Brain microvascular endothelial cell (primary cell): ENCODE data around the gene SLC3A2.

Experiments
- DNase-seq: peaks from one replicate; pipeline ENCODE4 v3.0.0-alpha.2; 2020
- H3K27ac ChIP-seq: fragments of 250-450 bp; sonication (Bioruptor Pico); 2 replicates; pipeline ENCODE4 v1.5.1; 2020; ENCODE audit warnings: mild to moderate bottlenecking, moderate library complexity
- H3K27me3 ChIP-seq: fragments of 250-450 bp; sonication (Bioruptor Pico); replicated peaks from 2 replicates; pipeline ENCODE4 v1.5.1; 2020; ENCODE audit warnings: mild to moderate bottlenecking
- H3K36me3 ChIP-seq: fragments of 250-450 bp; sonication (Bioruptor Pico); replicated peaks from 2 replicates; pipeline ENCODE4 v1.5.1; 2020; ENCODE audit warnings: mild to moderate bottlenecking
- H3K4me3 ChIP-seq: 2 replicates; pipeline ENCODE4 v1.5.1; 2011; ENCODE audit warnings: low read depth, mild to moderate bottlenecking, control low read depth, low read length, moderate library complexity
- in situ Hi-C: cut with HindIII; loops from 2 replicates; pipeline ENCODE4 v1.10.0; 2017; ENCODE audit warnings: low sequenced_read_pairs, low pct_ligation_motif_present
- TF ChIP-seq, protein P1 (sequence below): IDR thresholded peaks from 2 replicates; pipeline ENCODE4 v1.5.1; 2011; ENCODE audit warnings: low read depth, mild to moderate bottlenecking, moderate library complexity, low read length, control low read depth, inconsistent platforms; ENCODE audit errors: missing control alignments

The SLC3A2 gene

DNA sequence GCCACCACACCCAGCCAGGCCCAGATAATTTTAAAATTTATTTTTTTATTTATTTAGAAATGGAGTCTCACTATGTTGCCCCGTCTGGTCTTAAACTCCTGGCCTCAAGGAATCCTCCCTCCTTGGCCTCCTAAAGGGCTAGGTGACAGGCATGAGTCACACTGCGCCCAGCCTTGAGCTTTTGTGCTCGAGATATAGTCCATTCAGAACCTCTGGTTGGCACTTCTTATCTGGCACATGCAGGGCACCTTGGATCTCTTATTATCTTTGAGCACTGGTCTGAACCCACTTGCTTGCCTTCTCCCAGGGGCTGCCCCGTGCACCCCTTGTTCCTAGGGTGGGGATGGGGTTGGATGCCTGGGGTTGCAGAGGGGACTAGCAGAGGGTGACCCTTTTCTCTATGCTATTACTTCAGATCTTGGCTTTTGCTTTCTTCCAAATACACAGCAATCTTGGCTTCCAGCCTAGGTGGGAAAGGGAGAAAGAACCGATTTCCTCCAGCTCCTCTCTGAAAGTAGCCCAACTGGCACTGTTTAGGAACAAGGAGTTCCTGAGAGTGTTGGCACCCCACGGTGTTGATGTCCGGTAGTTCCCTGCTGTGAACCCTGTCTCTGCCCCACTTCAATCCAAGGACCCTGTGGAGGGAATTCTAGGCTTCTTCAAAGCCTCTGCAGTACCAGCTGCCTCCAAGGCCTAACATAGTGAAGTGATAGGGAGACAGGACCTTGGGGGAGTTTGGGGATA is 1.3 kb upstream of the SLC3A2 start:
- no peaks in the 10 kb centered on the region for H3K27me3 ChIP-seq
- DNase-seq: no peak
- TF ChIP-seq, protein P1, sequence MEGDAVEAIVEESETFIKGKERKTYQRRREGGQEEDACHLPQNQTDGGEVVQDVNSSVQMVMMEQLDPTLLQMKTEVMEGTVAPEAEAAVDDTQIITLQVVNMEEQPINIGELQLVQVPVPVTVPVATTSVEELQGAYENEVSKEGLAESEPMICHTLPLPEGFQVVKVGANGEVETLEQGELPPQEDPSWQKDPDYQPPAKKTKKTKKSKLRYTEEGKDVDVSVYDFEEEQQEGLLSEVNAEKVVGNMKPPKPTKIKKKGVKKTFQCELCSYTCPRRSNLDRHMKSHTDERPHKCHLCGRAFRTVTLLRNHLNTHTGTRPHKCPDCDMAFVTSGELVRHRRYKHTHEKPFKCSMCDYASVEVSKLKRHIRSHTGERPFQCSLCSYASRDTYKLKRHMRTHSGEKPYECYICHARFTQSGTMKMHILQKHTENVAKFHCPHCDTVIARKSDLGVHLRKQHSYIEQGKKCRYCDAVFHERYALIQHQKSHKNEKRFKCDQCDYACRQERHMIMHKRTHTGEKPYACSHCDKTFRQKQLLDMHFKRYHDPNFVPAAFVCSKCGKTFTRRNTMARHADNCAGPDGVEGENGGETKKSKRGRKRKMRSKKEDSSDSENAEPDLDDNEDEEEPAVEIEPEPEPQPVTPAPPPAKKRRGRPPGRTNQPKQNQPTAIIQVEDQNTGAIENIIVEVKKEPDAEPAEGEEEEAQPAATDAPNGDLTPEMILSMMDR: no peak
- peaks cover 28% of the 10 kb centered on the region for H3K36me3 ChIP-seq
- in situ Hi-C loops: no loop called here
- peak overlapping the region; percentile 97 for H3K27ac ChIP-seq
- peak overlapping the region; percentile 100 for H3K4me3 ChIP-seq

GRCh38 chr11:62880231-62880802 is 379 bp upstream of the SLC3A2 start:
- TF ChIP-seq, protein P1: no peak
- Histone ChIP-seq H3K27ac (peak overlapping the region; percentile 97), H3K27me3 (no peaks in the 10 kb centered on the region), H3K4me3 (peak overlapping the region; percentile 100), H3K36me3 (peaks cover 35% of the 10 kb centered on the region)
- in situ Hi-C loops: no loop called here
- DNase-seq: peak; percentile 69

GRCh38 chr11:62881579-62882430 is 1.1 kb downstream of the SLC3A2 start:
- in situ Hi-C loops: no loop called here
- TF ChIP-seq, protein P1: no peak
- Histone ChIP-seq H3K27me3 (no peaks in the 10 kb centered on the region), H3K27ac (peak overlapping the region; percentile 97), H3K36me3 (peaks cover 48% of the 10 kb centered on the region), H3K4me3 (peak overlapping the region; percentile 100)
- DNase-seq: peak; percentile 97

- in situ Hi-C loops: no loop called here
- Histone ChIP-seq H3K27me3 (no peaks in the 10 kb centered on the region), H3K4me3 (peak overlapping the region; percentile 100), H3K36me3 (peaks cover 54% of the 10 kb centered on the region), H3K27ac (peak overlapping the region; percentile 97)
- TF ChIP-seq, protein P1: no peak
- DNase-seq: no peak
These were observed 1.7 kb downstream of the SLC3A2 start for GRCh38 chr11:62882431-62882749.

DNA sequence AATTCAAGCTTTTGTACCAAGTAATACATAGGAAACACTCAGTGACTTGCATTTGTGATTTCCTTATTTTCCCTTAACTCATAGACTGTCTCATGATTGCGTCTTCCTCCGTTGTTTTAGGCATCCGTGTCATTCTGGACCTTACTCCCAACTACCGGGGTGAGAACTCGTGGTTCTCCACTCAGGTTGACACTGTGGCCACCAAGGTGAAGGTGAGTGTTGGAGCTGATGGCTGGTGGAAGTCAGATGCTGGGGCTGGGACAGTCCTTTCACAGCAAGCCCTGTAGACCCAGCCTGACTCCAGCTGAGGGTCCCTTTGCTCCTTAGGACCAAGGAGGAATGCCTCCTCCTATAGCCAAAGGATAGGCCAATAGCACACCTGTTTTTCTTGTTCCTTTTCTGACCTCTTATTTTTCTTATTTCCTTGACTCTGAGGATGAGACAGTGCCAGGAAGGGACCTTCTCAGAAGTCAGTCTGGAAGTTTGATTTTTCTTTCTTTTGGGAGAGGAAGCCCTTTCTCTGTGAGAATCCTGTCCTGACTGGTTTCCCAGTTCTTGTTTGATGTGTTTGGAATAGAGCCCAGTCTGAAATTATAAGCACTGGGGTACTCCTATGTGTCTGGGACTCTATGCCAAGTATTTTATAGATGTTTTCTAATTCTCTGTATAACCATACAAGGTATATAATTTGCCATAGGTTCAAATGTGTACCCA is 2.2 kb downstream of the SLC3A2 start:
- TF ChIP-seq, protein P1: no peak
- in situ Hi-C loops: no loop called here
- H3K27me3 ChIP-seq: no peaks in the 10 kb centered on the region
- H3K4me3 ChIP-seq: peak overlapping the region; percentile 100
- H3K27ac ChIP-seq: peak overlapping the region; percentile 97
- DNase-seq: no peak
- peaks cover 58% of the 10 kb centered on the region for H3K36me3 ChIP-seq
